BE2C (cell line): ENCODE results near the gene TMCC1.
"Not testable (repeated sequence)": the region's sequence is repeated elsewhere in the genome, so short reads cannot be mapped to it uniquely, and the experiment has no call there.

ENCODE experiments used
- DNase-seq: peaks from one replicate; pipeline ENCODE4 v3.0.0-alpha.2; 2020
- H3K27me3 ChIP-seq: fragments of 250-450 bp; sonication (Bioruptor Pico); 2 replicates; pipeline ENCODE4 v1.5.1; 2020; ENCODE audit warnings: mild to moderate bottlenecking
- H3K36me3 ChIP-seq: fragments of 250-450 bp; sonication (Bioruptor Pico); 2 replicates; pipeline ENCODE4 v1.5.1; 2020; ENCODE audit warnings: mild to moderate bottlenecking
- H3K4me1 ChIP-seq: fragments of 250-450 bp; sonication (Bioruptor Pico); 2 replicates; pipeline ENCODE4 v1.5.1; 2020
- H3K4me3 ChIP-seq: 2 replicates; pipeline ENCODE4 v1.5.1; 2011; ENCODE audit warnings: low read depth, low read length
- H3K9me3 ChIP-seq: fragments of 250-450 bp; sonication (Bioruptor Pico); 2 replicates; pipeline ENCODE4 v1.5.1; 2020
- TF ChIP-seq, protein P1 (sequence below): IDR thresholded peaks from 2 replicates; pipeline ENCODE4 v1.5.1; 2012; ENCODE audit warnings: mild to moderate bottlenecking, low read depth, low read length

Gene TMCC1

GRCh38 chr3:129836381-129837064, 57.0 kb downstream of the TMCC1 start:
- no peaks in the 10 kb centered on the region for H3K9me3 ChIP-seq
- DNase-seq: no peak
- H3K36me3 ChIP-seq: no peaks in the 10 kb centered on the region; the same call in 1 of the 2 replicates
- H3K4me3 ChIP-seq: no peak overlapping the region
- H3K4me1 ChIP-seq: peaks cover 27% of the 10 kb centered on the region
- TF ChIP-seq, protein P1, sequence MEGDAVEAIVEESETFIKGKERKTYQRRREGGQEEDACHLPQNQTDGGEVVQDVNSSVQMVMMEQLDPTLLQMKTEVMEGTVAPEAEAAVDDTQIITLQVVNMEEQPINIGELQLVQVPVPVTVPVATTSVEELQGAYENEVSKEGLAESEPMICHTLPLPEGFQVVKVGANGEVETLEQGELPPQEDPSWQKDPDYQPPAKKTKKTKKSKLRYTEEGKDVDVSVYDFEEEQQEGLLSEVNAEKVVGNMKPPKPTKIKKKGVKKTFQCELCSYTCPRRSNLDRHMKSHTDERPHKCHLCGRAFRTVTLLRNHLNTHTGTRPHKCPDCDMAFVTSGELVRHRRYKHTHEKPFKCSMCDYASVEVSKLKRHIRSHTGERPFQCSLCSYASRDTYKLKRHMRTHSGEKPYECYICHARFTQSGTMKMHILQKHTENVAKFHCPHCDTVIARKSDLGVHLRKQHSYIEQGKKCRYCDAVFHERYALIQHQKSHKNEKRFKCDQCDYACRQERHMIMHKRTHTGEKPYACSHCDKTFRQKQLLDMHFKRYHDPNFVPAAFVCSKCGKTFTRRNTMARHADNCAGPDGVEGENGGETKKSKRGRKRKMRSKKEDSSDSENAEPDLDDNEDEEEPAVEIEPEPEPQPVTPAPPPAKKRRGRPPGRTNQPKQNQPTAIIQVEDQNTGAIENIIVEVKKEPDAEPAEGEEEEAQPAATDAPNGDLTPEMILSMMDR: no peak
- no peaks in the 10 kb centered on the region for H3K27me3 ChIP-seq

DNA sequence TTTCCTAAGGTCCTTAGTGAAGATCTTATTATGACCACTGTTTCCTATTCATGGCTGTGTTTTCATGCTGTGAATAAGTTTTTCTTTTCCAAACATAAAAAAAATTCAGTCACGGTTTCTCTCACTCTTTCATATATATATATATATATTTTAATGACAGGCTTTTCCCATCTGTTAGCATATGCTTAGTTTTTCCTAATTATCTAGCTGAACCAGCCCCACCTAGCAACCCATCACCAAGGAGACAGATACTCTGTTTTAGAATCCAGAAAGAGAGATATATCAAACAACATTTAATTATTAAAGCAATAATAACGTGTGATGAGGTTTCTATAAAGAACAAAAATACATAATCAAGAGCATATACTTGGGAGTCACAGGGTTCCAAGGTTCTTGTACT, 58.3 kb downstream of the TMCC1 start:
- Histone ChIP-seq H3K36me3 (no peaks in the 10 kb centered on the region; the same call in 1 of the 2 replicates), H3K4me3 (no peak overlapping the region)
- no peak for DNase-seq

DNA sequence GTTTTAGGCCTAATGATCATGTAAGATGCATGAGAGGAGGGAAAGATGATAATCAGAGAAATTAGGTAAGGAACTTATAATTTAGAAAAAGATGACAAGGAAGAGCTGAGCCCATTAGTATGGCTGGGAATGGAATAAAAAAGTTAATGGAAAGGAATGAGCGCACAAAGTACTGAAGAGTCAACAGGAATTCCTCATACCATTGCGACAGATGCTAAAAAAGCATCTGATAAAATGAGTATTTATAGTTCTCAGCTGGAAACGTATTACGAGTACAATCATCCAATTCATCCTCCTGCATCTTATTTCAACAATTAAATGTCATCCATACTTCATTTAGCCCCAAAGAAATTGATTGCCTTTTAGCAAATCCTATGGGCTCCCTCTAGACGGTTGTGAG, 58.9 kb downstream of the TMCC1 start:
- no peak overlapping the region for H3K4me3 ChIP-seq
- no peaks in the 10 kb centered on the region for H3K9me3 ChIP-seq
- no peak for DNase-seq
- no peaks in the 10 kb centered on the region for H3K27me3 ChIP-seq
- TF ChIP-seq, protein P1: no peak
- no peaks in the 10 kb centered on the region; the same call in 1 of the 2 replicates for H3K36me3 ChIP-seq
- peaks cover 27% of the 10 kb centered on the region for H3K4me1 ChIP-seq

More for the DNA sequence above, 58.3 kb downstream of the TMCC1 start:
- Histone ChIP-seq H3K27me3 (no peaks in the 10 kb centered on the region), H3K9me3 (no peaks in the 10 kb centered on the region), H3K4me1 (peaks cover 27% of the 10 kb centered on the region)
- TF ChIP-seq, protein P1: no peak

DNA sequence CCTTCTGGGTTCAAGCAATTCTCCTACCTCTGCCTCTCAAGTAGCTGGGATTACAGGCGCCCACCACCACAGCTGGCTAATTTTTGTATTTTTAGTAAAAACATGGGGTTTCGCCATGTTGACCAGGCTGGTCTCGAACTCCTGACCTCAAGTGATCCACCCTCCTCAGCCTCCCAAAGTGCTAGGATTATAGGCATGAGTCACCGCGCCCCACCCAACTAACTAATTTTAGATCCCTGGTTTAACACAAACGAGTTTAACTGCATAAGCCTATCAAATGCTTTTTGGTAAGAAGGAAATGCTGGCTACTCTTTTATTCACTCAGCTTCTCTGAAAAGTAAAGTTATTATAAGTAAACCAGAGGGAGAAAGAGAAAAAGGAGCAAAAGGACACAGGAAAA, 61.6 kb downstream of the TMCC1 start:
- not testable (repeated sequence) for H3K36me3 ChIP-seq, H3K27me3 ChIP-seq, H3K4me3 ChIP-seq, H3K9me3 ChIP-seq, DNase-seq
- peaks cover 22% of the 10 kb centered on the region for H3K4me1 ChIP-seq

GRCh38 chr3:129831503-129831902, 62.0 kb downstream of the TMCC1 start:
- Histone ChIP-seq H3K9me3 (no peaks in the 10 kb centered on the region), H3K27me3 (no peaks in the 10 kb centered on the region), H3K4me1 (peaks cover 18% of the 10 kb centered on the region), H3K4me3 (no peak overlapping the region), H3K36me3 (no peaks in the 10 kb centered on the region; the same call in 1 of the 2 replicates)
- TF ChIP-seq, protein P1: no peak
- DNase-seq: no peak

- DNase-seq: peak; percentile 62
Measured at GRCh38 chr3:129829640-129830039, 63.9 kb downstream of the TMCC1 start.

More at GRCh38 chr3:129829640-129830039, 63.9 kb downstream of the TMCC1 start:
- H3K27me3 ChIP-seq: no peaks in the 10 kb centered on the region
- peaks cover 10% of the 10 kb centered on the region for H3K4me1 ChIP-seq
- H3K9me3 ChIP-seq: no peaks in the 10 kb centered on the region
- TF ChIP-seq, protein P1: peak; percentile 83
- no peaks in the 10 kb centered on the region for H3K36me3 ChIP-seq
- H3K4me3 ChIP-seq: no peak overlapping the region
